Measurements from ENCODE around the gene SCN3B. TPM values are rescaled to one million over a fixed set of nuclear protein-coding genes. Genes with fewer than 3 reads are reported as not detected.

The SCN3B gene
- total RNA-seq, 1 experiment from 2014 or later, result 0.77 TPM

GRCh38 chr11:123650901-123651300, 3.5 kb downstream of the SCN3B start:
- H3K79me2 ChIP-seq (ENCODE audit: insufficient read depth, low read length), result no peaks in the 10 kb centered on the region
- no peak overlapping the region for H2AK5ac ChIP-seq (ENCODE audit: insufficient read length, low read length)
- H3K56ac ChIP-seq (ENCODE audit: insufficient read length, low read depth, low read length), result no peak overlapping the region
- no peak for DNase-seq
- H3K18ac ChIP-seq (ENCODE audit: insufficient read length, low read depth, low read length), result no peak overlapping the region
- H3K4me2 ChIP-seq (ENCODE audit: insufficient read depth, insufficient read length, low read length), result no peak overlapping the region
- H2AFZ ChIP-seq (ENCODE audit: low read length), result no peak overlapping the region
- peaks cover 2% of the 10 kb centered on the region; the same call in 1 of the 2 replicates for H3K4me1 ChIP-seq (ENCODE audit: insufficient read depth, low read length)
- no peak overlapping the region for H2BK20ac ChIP-seq (ENCODE audit: low read depth, low read length, poor library complexity, severe bottlenecking)
- no peaks in the 10 kb centered on the region for H3K9me3 ChIP-seq (ENCODE audit: control insufficient read depth, low read depth, low read length)
- H3K4ac ChIP-seq (ENCODE audit: low read depth, low read length), result no peak overlapping the region
- no peak overlapping the region for H3K9ac ChIP-seq (ENCODE audit: extremely low read depth, insufficient read length, low read length)
- no peak overlapping the region for H2BK15ac ChIP-seq (ENCODE audit: low read depth, low read length)
- H3K14ac ChIP-seq (ENCODE audit: insufficient read depth, low read length), result no peak overlapping the region
- peaks cover 10% of the 10 kb centered on the region; the same call in 1 of the 2 replicates for H3K27me3 ChIP-seq (ENCODE audit: insufficient read depth, low read length)
- H2BK120ac ChIP-seq (ENCODE audit: low read depth, low read length, poor library complexity, severe bottlenecking), result no peak overlapping the region
- peaks cover 15% of the 10 kb centered on the region for H3K23me2 ChIP-seq (ENCODE audit: insufficient read length, low read depth, low read length, poor library complexity, severe bottlenecking)
- H4K91ac ChIP-seq (ENCODE audit: insufficient read length, low read depth, low read length), result no peak overlapping the region
- no peak overlapping the region for H4K8ac ChIP-seq (replicated peaks; ENCODE audit: insufficient read length, low read depth, low read length)
- Mint-ChIP-seq H3K4me1 (peaks cover 11 to 12% of the 10 kb centered on the region in 2 experiments), H3K27me3 (ENCODE audit: low read depth) (peaks cover 42% of the 10 kb centered on the region), H3K9me3 (no peaks in the 10 kb centered on the region), H3K36me3 (ENCODE audit: insufficient read depth in 1 of 3, low read depth in 3 of 3) (no peaks in the 10 kb centered on the region), H3K27ac (no peak overlapping the region), H3K4me3 (no peak overlapping the region)
- H4K20me1 ChIP-seq (ENCODE audit: control insufficient read depth, insufficient read depth, insufficient read length), result no peaks in the 10 kb centered on the region
- TF ChIP-seq, protein P1, sequence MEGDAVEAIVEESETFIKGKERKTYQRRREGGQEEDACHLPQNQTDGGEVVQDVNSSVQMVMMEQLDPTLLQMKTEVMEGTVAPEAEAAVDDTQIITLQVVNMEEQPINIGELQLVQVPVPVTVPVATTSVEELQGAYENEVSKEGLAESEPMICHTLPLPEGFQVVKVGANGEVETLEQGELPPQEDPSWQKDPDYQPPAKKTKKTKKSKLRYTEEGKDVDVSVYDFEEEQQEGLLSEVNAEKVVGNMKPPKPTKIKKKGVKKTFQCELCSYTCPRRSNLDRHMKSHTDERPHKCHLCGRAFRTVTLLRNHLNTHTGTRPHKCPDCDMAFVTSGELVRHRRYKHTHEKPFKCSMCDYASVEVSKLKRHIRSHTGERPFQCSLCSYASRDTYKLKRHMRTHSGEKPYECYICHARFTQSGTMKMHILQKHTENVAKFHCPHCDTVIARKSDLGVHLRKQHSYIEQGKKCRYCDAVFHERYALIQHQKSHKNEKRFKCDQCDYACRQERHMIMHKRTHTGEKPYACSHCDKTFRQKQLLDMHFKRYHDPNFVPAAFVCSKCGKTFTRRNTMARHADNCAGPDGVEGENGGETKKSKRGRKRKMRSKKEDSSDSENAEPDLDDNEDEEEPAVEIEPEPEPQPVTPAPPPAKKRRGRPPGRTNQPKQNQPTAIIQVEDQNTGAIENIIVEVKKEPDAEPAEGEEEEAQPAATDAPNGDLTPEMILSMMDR (conservative IDR thresholded peaks at IDR 0.05), result no peak
- no peaks in the 10 kb centered on the region for H3K79me1 ChIP-seq (ENCODE audit: insufficient read depth, low read depth, low read length, poor library complexity, severe bottlenecking)
- no peak overlapping the region for H2BK12ac ChIP-seq (ENCODE audit: insufficient read length, low read depth, low read length)
- H3K23ac ChIP-seq (ENCODE audit: insufficient read length, low read depth, low read length), result no peak overlapping the region
- H3T11ph ChIP-seq (ENCODE audit: low read length), result no peak overlapping the region
- H3K27ac ChIP-seq (ENCODE audit: insufficient read length, low read depth, low read length), result no peak overlapping the region
- H4K5ac ChIP-seq (ENCODE audit: insufficient read length, low read depth, low read length), result no peak overlapping the region
- no CpG with 5 or more reads among the region's 2 CpGs for WGBS (ENCODE audit: extremely low coverage, insufficient read length, low lambda C conversion rate)
- no peak overlapping the region for H2BK5ac ChIP-seq (ENCODE audit: insufficient read length, low read length)

Measured in H9 (cell line).